PFSK-1 (cell line): Measurements from ENCODE around the gene F10.

ENCODE experiments used
- FOXP2 ChIP-seq: optimal IDR thresholded peaks from 2 replicates; pipeline ENCODE3; 2011; ENCODE audit warnings: borderline replicate concordance, control low read depth, inconsistent platforms; ENCODE audit not compliant: insufficient read depth; ENCODE audit errors: extremely low read length, extremely low read depth
- POLR2AphosphoS5 ChIP-seq: IDR thresholded peaks from 2 replicates; pipeline ENCODE4 v1.6.1; 2012; ENCODE audit warnings: low read depth, mild to moderate bottlenecking, control low read depth, low read length, moderate library complexity
- SIN3A ChIP-seq: IDR thresholded peaks from 2 replicates; pipeline ENCODE4 v1.6.1; 2012; ENCODE audit warnings: mild to moderate bottlenecking, low read length, moderate library complexity, borderline replicate concordance; ENCODE audit not compliant: insufficient read depth
- TAF1 ChIP-seq: IDR thresholded peaks from 2 replicates; pipeline ENCODE4 v1.6.1; 2012; ENCODE audit warnings: low read length, control low read depth, borderline replicate concordance; ENCODE audit not compliant: insufficient read depth
- TF ChIP-seq, protein P1 (sequence below), 2 experiments: IDR thresholded peaks; 2 replicates each; pipeline versions ENCODE4 v1.6.1 to v1.8.0; 2011 to 2012; ENCODE audit warnings: low read depth in 2 of 2, low read length in 2 of 2, control low read depth in 1 of 2, inconsistent platforms in 1 of 2, mild to moderate bottlenecking in 1 of 2, moderate library complexity in 1 of 2; ENCODE audit not compliant: insufficient read depth in 1 of 2

F10 gene

DNA sequence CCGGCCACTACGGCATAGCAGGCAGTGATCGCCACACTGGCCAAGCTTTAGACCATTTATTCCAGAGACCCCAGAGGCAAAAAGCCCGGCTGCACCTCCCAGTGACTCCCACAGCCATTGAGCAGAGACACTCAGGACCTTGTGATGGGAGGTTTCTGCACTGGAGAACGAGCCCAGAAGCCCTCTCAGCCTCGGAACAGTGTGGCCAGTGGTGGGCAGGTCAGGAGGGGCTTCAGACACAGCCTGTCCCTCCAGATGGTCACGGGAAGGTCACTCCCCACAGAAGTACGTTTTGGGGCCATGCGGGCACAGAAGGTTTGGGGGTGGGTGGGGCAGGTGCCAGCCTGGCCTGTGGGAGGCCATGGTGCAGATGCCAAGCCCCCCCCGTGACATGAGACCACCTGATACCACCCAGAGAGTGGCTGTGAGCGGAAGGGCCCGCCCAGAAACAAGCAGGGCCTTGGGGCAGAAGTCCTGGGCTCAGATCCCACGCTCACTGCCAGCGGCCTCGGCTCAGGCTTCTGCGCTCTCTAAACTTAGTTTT lies 599 bp upstream of the F10 start:
- TF ChIP-seq FOXP2 (no peak), TAF1 (no peak), POLR2AphosphoS5 (no peak), SIN3A (no peak)
- TF ChIP-seq, protein P1, sequence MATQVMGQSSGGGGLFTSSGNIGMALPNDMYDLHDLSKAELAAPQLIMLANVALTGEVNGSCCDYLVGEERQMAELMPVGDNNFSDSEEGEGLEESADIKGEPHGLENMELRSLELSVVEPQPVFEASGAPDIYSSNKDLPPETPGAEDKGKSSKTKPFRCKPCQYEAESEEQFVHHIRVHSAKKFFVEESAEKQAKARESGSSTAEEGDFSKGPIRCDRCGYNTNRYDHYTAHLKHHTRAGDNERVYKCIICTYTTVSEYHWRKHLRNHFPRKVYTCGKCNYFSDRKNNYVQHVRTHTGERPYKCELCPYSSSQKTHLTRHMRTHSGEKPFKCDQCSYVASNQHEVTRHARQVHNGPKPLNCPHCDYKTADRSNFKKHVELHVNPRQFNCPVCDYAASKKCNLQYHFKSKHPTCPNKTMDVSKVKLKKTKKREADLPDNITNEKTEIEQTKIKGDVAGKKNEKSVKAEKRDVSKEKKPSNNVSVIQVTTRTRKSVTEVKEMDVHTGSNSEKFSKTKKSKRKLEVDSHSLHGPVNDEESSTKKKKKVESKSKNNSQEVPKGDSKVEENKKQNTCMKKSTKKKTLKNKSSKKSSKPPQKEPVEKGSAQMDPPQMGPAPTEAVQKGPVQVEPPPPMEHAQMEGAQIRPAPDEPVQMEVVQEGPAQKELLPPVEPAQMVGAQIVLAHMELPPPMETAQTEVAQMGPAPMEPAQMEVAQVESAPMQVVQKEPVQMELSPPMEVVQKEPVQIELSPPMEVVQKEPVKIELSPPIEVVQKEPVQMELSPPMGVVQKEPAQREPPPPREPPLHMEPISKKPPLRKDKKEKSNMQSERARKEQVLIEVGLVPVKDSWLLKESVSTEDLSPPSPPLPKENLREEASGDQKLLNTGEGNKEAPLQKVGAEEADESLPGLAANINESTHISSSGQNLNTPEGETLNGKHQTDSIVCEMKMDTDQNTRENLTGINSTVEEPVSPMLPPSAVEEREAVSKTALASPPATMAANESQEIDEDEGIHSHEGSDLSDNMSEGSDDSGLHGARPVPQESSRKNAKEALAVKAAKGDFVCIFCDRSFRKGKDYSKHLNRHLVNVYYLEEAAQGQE (IDR thresholded peaks at IDR 0.05; ENCODE audit: insufficient read depth in 1 of 2, low read depth in 2 of 2, low read length in 2 of 2) = no peak

DNA sequence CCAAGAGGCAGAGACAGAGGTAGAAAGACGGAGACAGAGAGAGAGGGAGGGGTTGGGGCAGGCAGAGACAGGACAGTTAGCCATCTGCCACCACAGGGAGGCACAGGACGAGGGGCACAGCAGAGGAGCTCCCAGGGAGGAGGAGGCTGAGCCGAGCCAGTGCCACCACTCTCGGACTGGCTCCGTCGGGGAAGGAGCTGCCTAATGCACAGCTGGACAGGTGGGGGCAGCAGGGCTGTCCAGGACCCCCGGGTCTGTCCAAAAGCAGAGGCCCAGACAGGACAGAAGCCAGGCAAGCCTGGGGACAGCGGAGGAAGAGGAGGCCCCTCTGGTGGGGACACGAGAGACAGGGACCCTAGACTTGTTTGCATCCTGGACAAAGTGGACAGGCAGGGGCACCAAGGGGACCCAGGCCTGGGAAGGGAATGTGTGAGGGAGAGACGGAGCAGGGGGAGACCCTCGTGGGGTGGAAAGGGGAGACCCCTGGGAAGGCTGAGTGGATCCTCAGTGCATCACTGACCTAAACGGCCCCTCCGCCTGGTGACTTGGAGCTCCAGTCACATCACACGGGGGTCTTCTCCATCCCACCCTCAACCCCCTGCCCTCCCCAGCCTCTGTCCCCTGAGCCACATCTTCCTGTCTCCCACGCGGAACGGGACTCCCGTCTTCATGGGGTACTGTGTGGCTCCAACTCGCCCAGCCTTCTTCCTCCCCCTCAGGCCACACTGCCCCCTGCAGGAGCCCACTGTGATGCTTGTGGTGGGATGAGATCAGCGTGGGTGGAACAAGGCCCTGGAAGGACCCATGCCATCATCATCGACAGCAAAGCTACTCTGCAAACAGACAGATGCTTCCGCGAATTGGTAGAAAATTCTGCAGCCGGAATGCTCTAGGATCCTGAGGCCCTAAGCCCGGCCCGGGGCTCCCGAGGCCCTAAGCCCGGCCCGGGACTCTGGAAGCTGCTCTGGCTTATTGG lies 915 bp downstream of the F10 start:
- TF ChIP-seq FOXP2 (no peak), TAF1 (no peak), POLR2AphosphoS5 (no peak), SIN3A (no peak)
- TF ChIP-seq, protein P1 (IDR thresholded peaks at IDR 0.05; ENCODE audit: insufficient read depth in 1 of 2, low read depth in 2 of 2, low read length in 2 of 2) = no peak

DNA sequence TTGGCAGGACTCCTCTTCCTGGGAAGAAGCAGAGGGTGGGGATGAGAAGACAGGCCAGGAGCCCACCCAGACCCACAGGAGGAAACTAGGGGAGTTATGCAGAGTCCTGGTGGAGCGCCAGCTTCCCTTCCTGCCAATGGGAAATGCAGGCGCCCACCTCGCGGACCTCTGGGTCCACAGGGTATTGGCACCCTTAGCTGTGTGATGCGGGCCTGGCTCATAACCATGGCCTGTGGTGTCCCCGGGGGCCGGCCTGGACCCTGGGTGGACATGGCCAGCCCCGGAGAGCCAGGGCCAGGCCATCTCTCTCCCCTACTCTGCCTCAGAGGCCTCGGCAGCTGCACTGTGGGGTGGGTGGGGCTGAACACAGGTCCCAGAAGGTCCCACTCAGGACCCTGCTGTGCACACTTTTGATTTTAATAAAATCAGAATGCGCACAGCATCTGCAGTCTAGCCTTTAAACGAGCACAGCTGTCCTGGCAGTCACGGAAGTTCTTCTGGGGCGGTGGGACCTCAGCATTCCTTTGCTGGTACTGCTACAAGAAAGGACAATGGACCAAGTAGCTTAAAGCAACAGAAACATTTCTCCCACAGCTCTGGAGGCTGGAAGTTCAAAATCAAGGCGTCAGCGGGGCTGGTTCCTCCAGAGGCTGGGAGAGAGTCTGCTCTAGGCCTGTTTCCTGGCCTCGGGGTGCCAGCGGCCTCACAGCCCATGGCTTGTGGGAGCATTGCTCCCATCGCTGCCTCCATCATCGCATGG lies 1.8 kb downstream of the F10 start:
- TF ChIP-seq POLR2AphosphoS5 = no peak
- TF ChIP-seq SIN3A = no peak
- TF ChIP-seq FOXP2 = no peak
- TF ChIP-seq, protein P1 (IDR thresholded peaks at IDR 0.05; ENCODE audit: insufficient read depth in 1 of 2, low read depth in 2 of 2, low read length in 2 of 2) = no peak
- TF ChIP-seq TAF1 = no peak

DNA sequence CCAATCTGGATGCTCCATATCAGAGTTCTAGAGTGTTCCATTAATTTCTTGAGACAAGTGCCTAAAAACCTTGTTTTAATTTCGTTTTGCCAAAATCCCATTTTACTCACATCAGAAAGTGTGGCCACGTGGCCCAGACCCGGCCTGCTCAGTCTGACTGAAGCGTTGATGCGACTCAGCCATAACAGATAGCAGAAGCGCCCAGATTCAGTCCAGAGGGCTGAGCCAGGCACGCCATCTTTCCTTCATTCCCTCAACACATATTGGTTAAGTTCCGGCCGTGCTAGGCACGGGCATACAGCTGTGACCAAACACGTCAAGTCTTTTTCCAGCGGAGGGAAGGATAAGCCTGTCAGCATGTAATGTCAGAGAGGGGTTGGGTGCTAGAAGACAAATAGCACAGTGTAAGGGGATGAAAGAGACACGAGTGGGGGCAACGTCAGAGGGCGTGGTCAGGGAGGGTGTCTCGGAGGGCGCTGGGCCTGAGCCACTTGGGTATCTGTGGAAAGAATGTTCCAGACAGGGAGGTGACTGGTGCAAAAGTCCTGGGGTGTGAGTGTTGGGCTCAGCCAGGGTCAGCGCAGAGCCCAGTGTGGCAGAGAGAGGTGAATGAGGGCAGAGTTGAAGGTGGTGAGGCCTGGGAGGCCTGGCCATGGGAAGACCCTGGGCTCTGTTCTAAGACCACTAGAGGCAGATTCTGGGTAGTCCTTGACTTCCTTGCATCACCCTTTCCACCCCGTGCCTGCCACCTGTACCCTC lies 3.1 kb downstream of the F10 start:
- no peak for TF ChIP-seq POLR2AphosphoS5
- TF ChIP-seq, protein P1 (IDR thresholded peaks at IDR 0.05; ENCODE audit: insufficient read depth in 1 of 2, low read depth in 2 of 2, low read length in 2 of 2) = no peak
- TF ChIP-seq TAF1 = no peak
- TF ChIP-seq SIN3A = no peak
- no peak for TF ChIP-seq FOXP2
